ENCODE results near the gene MCF2L. TPM values are rescaled to one million over a fixed set of nuclear protein-coding genes. Genes with fewer than 3 reads are reported as not detected.
"Not testable (repeated sequence)": the region's sequence is repeated elsewhere in the genome, so short reads cannot be mapped to it uniquely, and the experiment has no call there.

Gene MCF2L
- total RNA-seq, 1 donor from 2014 or later, result 6.7 TPM

DNA sequence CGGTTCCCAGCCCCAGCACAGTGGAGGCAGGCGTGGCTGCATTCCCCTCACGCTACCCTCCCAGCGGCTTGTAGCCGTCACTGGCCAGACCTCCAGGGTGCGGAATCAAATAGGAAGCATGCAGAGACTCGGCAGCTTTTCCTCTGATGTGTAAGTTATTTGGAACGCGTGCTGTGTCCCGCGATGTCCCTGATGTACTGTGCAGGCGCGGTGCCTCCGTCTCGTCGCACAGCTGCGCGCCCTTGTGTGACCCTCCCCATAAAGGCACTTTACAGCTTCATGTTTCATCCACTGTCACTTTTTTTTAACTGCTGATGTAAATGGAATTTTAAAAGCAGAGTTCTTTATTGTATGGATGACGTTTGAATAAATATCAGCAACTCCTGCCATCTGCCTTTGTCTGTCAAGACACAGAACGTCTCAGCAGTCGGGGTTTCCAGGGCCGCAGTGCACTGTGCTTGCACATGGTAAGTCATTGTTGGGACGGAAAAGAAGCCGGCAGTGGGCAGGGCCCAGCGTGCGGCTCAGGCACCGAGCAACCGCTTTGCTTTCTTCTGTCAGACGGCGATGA lies 129.2 kb downstream of the MCF2L start:
- Mint-ChIP-seq H3K36me3 (ENCODE audit: low read depth) (no peaks in the 10 kb centered on the region), H3K9me3 (ENCODE audit: low read depth) (no peaks in the 10 kb centered on the region), H3K27me3 (ENCODE audit: low read depth) (peaks cover 6% of the 10 kb centered on the region), H3K27ac (ENCODE audit: unreplicated experiment) (peak overlapping the region; percentile 81), H3K4me3 (ENCODE audit: unreplicated experiment) (peak overlapping the region; percentile 52), H3K4me1 (ENCODE audit: low read depth) (peaks cover 11% of the 10 kb centered on the region)
- DNase-seq (ENCODE audit: low spot score), result no peak
- TF ChIP-seq, protein P1, sequence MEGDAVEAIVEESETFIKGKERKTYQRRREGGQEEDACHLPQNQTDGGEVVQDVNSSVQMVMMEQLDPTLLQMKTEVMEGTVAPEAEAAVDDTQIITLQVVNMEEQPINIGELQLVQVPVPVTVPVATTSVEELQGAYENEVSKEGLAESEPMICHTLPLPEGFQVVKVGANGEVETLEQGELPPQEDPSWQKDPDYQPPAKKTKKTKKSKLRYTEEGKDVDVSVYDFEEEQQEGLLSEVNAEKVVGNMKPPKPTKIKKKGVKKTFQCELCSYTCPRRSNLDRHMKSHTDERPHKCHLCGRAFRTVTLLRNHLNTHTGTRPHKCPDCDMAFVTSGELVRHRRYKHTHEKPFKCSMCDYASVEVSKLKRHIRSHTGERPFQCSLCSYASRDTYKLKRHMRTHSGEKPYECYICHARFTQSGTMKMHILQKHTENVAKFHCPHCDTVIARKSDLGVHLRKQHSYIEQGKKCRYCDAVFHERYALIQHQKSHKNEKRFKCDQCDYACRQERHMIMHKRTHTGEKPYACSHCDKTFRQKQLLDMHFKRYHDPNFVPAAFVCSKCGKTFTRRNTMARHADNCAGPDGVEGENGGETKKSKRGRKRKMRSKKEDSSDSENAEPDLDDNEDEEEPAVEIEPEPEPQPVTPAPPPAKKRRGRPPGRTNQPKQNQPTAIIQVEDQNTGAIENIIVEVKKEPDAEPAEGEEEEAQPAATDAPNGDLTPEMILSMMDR (IDR thresholded peaks at IDR 0.05), result no peak

DNA sequence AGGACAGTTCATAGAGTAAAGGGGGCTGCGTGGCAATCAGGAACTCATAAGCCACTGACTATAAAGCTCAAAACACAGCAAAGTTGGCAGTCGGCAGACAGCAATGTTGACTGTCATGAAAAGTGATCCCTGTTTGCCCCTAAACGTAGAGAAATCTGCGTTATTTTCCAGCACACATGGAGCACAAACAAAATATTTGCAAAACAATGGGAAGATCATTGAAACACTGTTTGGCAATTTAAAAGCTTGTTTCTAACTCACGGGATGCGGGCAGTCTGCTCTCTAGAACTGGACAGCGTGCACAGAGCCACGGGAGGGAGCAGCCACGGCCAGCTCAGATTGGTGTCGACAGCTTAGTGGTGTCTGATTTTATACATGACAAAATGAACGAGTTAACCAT lies 130.1 kb downstream of the MCF2L start:
- H3K36me3 Mint-ChIP-seq (ENCODE audit: low read depth), result no peaks in the 10 kb centered on the region
- DNase-seq (ENCODE audit: low spot score), result no peak
- H3K4me1 Mint-ChIP-seq (ENCODE audit: low read depth), result peaks cover 11% of the 10 kb centered on the region
- no peak overlapping the region for H3K27ac Mint-ChIP-seq (ENCODE audit: unreplicated experiment)
- H3K4me3 Mint-ChIP-seq (ENCODE audit: unreplicated experiment), result no peak overlapping the region
- TF ChIP-seq, protein P1 (IDR thresholded peaks at IDR 0.05), result no peak
- no peaks in the 10 kb centered on the region for H3K9me3 Mint-ChIP-seq (ENCODE audit: low read depth)
- peaks cover 6% of the 10 kb centered on the region for H3K27me3 Mint-ChIP-seq (ENCODE audit: low read depth)

DNA sequence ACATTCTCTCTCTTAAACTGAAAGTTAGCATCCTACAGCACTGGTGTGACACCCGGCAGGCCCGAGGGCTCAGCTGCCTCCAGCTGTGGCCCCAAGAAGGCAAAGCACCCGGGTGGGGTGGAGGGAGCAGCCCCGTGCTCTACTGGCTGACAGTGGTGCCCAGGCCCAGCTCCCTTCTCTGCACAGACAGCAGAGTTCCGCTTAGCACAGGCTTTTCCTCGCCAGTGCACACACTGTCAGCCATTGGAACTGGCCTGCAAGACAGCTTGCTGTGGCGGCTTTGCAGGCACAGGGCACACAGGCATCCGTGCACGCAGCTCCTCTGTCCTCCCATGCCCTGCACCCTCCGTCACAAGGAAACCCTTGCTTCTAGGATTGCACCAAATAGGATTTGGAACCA lies 133.3 kb downstream of the MCF2L start:
- not testable (repeated sequence) for H3K9me3 Mint-ChIP-seq (ENCODE audit: low read depth); H3K36me3 Mint-ChIP-seq (ENCODE audit: low read depth)

GRCh38 chr13:113102727-113103126 lies 133.7 kb downstream of the MCF2L start:
- Mint-ChIP-seq H3K9me3 (ENCODE audit: low read depth) (no peaks in the 10 kb centered on the region), H3K27ac (ENCODE audit: unreplicated experiment) (no peak overlapping the region), H3K4me1 (ENCODE audit: low read depth) (peaks cover 11% of the 10 kb centered on the region), H3K27me3 (ENCODE audit: low read depth) (peaks cover 6% of the 10 kb centered on the region), H3K4me3 (ENCODE audit: unreplicated experiment) (no peak overlapping the region), H3K36me3 (ENCODE audit: low read depth) (no peaks in the 10 kb centered on the region)
- TF ChIP-seq, protein P1 (IDR thresholded peaks at IDR 0.05), result no peak
- DNase-seq (ENCODE audit: low spot score), result no peak

More for the DNA sequence above, 133.3 kb downstream of the MCF2L start:
- H3K4me1 Mint-ChIP-seq (ENCODE audit: low read depth), result peaks cover 11% of the 10 kb centered on the region
- not testable (repeated sequence) for H3K27me3 Mint-ChIP-seq (ENCODE audit: low read depth); H3K27ac Mint-ChIP-seq (ENCODE audit: unreplicated experiment); DNase-seq (ENCODE audit: low spot score); H3K4me3 Mint-ChIP-seq (ENCODE audit: unreplicated experiment)

DNA sequence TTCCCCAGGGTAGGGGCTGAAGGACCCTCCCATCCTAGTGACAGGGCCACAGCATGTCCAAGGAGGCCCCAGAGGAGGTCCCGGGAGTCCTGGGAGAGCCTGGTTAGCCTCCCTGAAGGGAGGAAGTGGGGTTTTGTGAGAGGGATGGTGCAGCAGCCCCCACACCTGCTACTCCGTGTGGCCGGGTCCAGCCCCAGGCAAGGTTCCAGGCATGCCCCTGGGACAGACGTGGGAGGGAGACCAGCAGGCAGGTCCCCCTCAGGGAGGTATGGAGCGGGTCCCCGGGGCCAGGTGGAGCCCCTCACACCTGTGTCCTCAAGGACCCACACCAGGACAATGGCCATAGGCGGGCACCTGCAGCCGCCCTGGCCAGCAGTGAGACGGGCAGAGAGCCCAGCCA lies 134.6 kb downstream of the MCF2L start:
- no peaks in the 10 kb centered on the region for H3K9me3 Mint-ChIP-seq (ENCODE audit: low read depth)
- no peak for DNase-seq (ENCODE audit: low spot score)
- no peak overlapping the region for H3K27ac Mint-ChIP-seq (ENCODE audit: unreplicated experiment)
- no peaks in the 10 kb centered on the region for H3K36me3 Mint-ChIP-seq (ENCODE audit: low read depth)
- H3K4me1 Mint-ChIP-seq (ENCODE audit: low read depth), result peaks cover 2% of the 10 kb centered on the region
- no peak overlapping the region for H3K4me3 Mint-ChIP-seq (ENCODE audit: unreplicated experiment)
- peaks cover 6% of the 10 kb centered on the region for H3K27me3 Mint-ChIP-seq (ENCODE audit: low read depth)
- TF ChIP-seq, protein P1 (IDR thresholded peaks at IDR 0.05), result no peak

Measured in chondrocyte (in vitro differentiated cells).